ENCODE results near the gene SLC45A2.
"Not testable (repeated sequence)": the region's sequence is repeated elsewhere in the genome, so short reads cannot be mapped to it uniquely, and the experiment has no call there.

Gene SLC45A2

GRCh38 chr5:33964132-33964700 is 20.3 kb downstream of the SLC45A2 start:
- DNase-seq: no peak

GRCh38 chr5:33958176-33958575 is 26.3 kb downstream of the SLC45A2 start:
- DNase-seq: no peak

GRCh38 chr5:33957577-33958150 is 26.8 kb downstream of the SLC45A2 start:
- DNase-seq: no peak

GRCh38 chr5:33952175-33952574 is 32.3 kb downstream of the SLC45A2 start:
- not testable (repeated sequence) for DNase-seq

- DNase-seq: no peak
These were observed 39.9 kb downstream of the SLC45A2 start for GRCh38 chr5:33944543-33945132.

GRCh38 chr5:33941090-33941489 is 43.4 kb downstream of the SLC45A2 start:
- no peak for DNase-seq

GRCh38 chr5:33939556-33940262 is 44.8 kb downstream of the SLC45A2 start:
- no peak for DNase-seq

- DNase-seq: no peak
These were observed 45.6 kb downstream of the SLC45A2 start for GRCh38 chr5:33938881-33939280.

GRCh38 chr5:33938507-33938796 is 46.0 kb downstream of the SLC45A2 start:
- DNase-seq: no peak

GRCh38 chr5:33937707-33938506 is 46.6 kb downstream of the SLC45A2 start:
- no peak for DNase-seq

GRCh38 chr5:33937017-33937706 is 47.3 kb downstream of the SLC45A2 start:
- no peak for DNase-seq

- DNase-seq: no peak
These were observed 48.0 kb downstream of the SLC45A2 start, which contains the start of gene RXFP3 for GRCh38 chr5:33936381-33937016. TSS of gene RXFP3 (plus strand) at chr5:33936386. CDS start at chr5:33936741, 355 bp downstream.

- no peak for DNase-seq
These were observed 48.5 kb downstream of the SLC45A2 start for GRCh38 chr5:33936004-33936380.

GRCh38 chr5:33934176-33934575 is 50.3 kb downstream of the SLC45A2 start:
- DNase-seq: no peak

GRCh38 chr5:33933723-33934169 is 50.7 kb downstream of the SLC45A2 start:
- DNase-seq: no peak

- no peak for DNase-seq
These were observed 53.4 kb downstream of the SLC45A2 start for GRCh38 chr5:33931136-33931535.

- no peak for DNase-seq
These were observed 54.4 kb downstream of the SLC45A2 start for GRCh38 chr5:33929925-33930690.

- no peak for DNase-seq
These were observed 56.2 kb downstream of the SLC45A2 start for GRCh38 chr5:33928283-33928682.

- DNase-seq: no peak
These were observed 56.8 kb downstream of the SLC45A2 start for GRCh38 chr5:33927685-33928084.

GRCh38 chr5:33925278-33925677 is 59.2 kb downstream of the SLC45A2 start:
- DNase-seq: no peak

GRCh38 chr5:33921002-33921401 is 63.5 kb downstream of the SLC45A2 start:
- no peak for DNase-seq
